Kidney epithelial cell (primary cell): ENCODE results near the gene UGT2B17. TPM values are rescaled to one million over a fixed set of nuclear protein-coding genes. Genes with fewer than 3 reads are reported as not detected.
"Not testable (repeated sequence)": the region's sequence is repeated elsewhere in the genome, so short reads cannot be mapped to it uniquely, and the experiment has no call there.

ENCODE experiments used
- DNase-seq: peaks from one replicate; pipeline ENCODE4 v3.0.0-alpha.2; 2010; ENCODE audit warnings: low read depth
- H3K27me3 ChIP-seq: 2 replicates; pipeline ENCODE4 v1.6.0; 2011; ENCODE audit warnings: low read length; ENCODE audit not compliant: control insufficient read depth, insufficient read depth
- H3K36me3 ChIP-seq: 2 replicates; pipeline ENCODE4 v1.5.1; 2011; ENCODE audit warnings: low read length; ENCODE audit not compliant: control insufficient read depth, insufficient read depth
- H3K4me3 ChIP-seq: 2 replicates; pipeline ENCODE4 v1.5.1; 2011; ENCODE audit warnings: low read depth, mild to moderate bottlenecking, control low read depth, low read length
- total RNA-seq: library from RNA; depleted of rRNA; stranded (reverse); fragments of >200 nt; gene quantifications from 2 replicates; pipeline ENCODE4 v1.2.3, GENCODE V29; 2015
- TF ChIP-seq, protein P1 (sequence below): IDR thresholded peaks from 2 replicates; pipeline ENCODE4 v1.5.1; 2011; ENCODE audit warnings: mild to moderate bottlenecking, moderate library complexity, low read length, control low read depth, inconsistent platforms; ENCODE audit not compliant: insufficient read depth, poor library complexity, severe bottlenecking

UGT2B17 gene
- total RNA-seq, 1 donor from 2014 or later: not detected

DNA sequence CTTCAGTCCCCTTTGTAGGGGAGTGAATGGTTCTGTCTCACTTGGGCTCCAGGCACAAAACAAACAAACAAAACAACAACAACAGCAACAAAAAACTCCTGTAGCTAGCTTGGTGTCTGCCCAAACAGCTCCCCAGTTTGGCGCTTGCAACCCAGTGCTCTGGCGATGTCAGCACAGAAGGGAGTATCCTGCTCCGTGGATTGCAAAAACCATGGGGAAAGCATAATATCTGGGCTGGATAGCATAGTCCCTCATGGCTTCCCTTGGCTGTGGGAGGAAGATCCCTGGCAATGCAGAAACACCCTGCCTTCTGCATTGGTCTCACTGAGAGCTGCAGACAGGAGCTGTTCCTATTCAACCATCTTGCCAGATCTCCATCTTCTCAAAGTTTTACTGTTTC is 39.7 kb downstream of the UGT2B17 start:
- TF ChIP-seq, protein P1, sequence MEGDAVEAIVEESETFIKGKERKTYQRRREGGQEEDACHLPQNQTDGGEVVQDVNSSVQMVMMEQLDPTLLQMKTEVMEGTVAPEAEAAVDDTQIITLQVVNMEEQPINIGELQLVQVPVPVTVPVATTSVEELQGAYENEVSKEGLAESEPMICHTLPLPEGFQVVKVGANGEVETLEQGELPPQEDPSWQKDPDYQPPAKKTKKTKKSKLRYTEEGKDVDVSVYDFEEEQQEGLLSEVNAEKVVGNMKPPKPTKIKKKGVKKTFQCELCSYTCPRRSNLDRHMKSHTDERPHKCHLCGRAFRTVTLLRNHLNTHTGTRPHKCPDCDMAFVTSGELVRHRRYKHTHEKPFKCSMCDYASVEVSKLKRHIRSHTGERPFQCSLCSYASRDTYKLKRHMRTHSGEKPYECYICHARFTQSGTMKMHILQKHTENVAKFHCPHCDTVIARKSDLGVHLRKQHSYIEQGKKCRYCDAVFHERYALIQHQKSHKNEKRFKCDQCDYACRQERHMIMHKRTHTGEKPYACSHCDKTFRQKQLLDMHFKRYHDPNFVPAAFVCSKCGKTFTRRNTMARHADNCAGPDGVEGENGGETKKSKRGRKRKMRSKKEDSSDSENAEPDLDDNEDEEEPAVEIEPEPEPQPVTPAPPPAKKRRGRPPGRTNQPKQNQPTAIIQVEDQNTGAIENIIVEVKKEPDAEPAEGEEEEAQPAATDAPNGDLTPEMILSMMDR: no peak
- H3K36me3 ChIP-seq: no peaks in the 10 kb centered on the region
- no peak for DNase-seq
- H3K27me3 ChIP-seq: no peaks in the 10 kb centered on the region
- H3K4me3 ChIP-seq: no peak overlapping the region

DNA sequence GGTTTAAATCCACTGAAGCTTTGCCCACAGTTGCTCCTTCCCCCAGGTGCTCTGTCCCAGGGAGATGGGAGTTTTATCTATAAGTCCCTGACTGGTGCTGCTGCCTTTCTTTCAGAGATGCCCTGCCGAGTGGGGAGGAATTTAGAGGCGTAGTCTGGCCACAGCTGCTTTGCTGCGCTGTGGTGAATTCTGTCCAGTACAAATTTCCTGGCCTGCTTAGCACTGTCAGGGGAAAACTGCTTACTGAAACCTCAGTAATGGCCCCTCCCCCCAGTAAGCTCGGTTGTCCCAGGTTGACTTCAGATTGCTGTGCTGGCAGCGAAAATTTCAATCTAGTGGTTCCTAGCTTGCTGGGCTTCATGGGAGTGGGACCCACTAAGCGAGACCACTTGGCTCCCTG is 40.1 kb downstream of the UGT2B17 start:
- DNase-seq: no peak
- TF ChIP-seq, protein P1: no peak
- Histone ChIP-seq H3K36me3 (no peaks in the 10 kb centered on the region), H3K27me3 (no peaks in the 10 kb centered on the region), H3K4me3 (no peak overlapping the region)

DNA sequence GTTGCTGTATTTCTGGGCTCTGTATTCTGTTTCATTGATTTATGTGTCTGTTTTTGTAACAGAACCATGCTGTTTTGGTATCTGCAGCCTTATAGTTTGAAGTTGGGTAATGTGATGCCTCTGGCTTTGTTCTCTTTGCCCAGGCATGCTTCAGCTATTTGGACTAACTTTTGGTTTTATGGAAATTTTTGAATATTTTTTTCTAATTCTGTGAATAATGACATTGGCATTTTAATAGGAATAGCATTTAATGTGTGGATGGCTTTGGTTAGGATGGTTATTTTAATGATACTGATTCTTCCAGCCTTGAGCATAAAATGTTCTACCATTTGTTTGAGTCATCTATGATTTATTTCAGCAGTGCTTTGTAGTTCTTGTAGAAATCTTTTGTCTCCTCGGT is 53.9 kb downstream of the UGT2B17 start:
- DNase-seq, H3K36me3 ChIP-seq, H3K27me3 ChIP-seq, H3K4me3 ChIP-seq: not testable (repeated sequence)

DNA sequence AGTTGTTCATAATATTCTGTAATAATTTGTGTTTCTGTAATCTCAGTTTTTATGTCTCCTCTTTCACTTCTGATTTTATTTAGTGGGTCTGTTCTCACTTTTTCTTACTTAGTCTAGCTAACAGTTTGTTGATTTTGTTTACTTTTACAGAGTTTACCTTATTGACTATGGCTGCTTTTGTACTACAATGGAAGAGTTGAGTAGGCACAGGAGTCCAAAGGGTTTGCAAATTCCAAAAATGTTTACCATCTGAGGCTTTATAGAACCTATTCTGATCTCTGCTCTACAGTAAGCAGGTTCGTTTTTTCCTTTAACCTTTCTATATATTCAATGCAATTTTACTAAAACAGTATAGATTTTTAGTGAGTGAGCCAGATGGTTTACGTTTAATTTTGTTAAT is 55.1 kb downstream of the UGT2B17 start:
- no peak for DNase-seq
- TF ChIP-seq, protein P1: no peak
- Histone ChIP-seq H3K36me3 (no peaks in the 10 kb centered on the region), H3K4me3 (no peak overlapping the region), H3K27me3 (no peaks in the 10 kb centered on the region)

DNA sequence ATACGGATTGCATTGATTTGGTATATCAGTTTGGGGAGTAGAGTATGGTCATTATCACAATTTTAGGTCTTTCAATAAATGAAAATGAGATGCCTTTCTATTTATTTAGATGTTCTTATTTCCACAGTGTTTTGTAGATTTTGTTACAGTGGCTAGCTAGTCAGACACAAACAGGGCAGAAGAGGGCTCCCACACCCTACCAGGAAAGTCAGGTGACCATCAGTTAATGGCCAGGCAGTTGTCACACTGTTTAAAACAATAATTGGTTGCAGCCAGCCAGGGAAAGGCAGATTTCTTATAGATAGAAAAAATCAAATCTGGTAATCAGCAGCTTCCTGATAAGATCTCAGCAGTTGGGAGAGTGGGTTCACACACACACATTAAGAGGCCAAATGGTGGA is 57.2 kb downstream of the UGT2B17 start:
- no peak for DNase-seq
- H3K36me3 ChIP-seq: no peaks in the 10 kb centered on the region
- H3K27me3 ChIP-seq: no peaks in the 10 kb centered on the region
- no peak overlapping the region for H3K4me3 ChIP-seq
- TF ChIP-seq, protein P1: no peak

DNA sequence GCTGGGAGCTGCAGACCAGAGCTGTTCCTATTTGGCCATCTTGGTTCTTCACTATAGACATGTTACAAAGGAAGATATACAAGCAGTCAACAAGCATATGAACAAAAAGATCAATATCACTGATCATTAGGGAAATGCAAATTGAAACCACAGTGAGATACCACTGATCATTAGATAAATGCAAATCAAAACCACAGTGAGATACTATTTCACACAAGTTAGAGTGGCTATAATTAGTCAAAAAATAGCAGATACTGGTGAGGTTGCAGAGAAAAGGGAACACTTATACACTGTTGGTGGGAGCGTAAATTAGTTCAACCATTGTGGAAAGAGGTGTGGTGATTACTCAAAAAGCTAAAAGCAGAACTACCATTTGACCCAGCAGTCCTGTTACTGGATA is 70.7 kb downstream of the UGT2B17 start:
- DNase-seq, H3K27me3 ChIP-seq, H3K4me3 ChIP-seq, H3K36me3 ChIP-seq: not testable (repeated sequence)

DNA sequence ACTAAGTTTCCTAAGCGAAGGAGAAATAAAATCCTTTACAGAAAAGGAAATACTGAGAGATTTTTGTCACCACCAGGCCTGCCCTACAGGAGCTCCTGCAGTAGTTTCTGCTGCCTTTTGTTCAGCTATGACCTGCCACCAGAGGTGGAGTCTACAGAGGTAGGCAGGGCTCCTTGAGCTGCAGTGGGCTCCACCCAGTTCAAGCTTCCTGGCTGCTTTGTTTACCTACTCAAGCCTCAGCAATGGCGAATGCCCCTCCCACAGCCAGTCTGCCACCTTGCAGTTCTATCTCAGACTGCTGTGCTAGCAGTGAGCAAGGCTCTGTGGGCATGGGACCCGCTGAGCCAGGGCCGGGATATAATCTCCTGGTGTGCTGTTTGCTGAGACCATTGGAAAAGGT is 71.3 kb downstream of the UGT2B17 start:
- not testable (repeated sequence) for H3K36me3 ChIP-seq, H3K4me3 ChIP-seq, DNase-seq, H3K27me3 ChIP-seq

DNA sequence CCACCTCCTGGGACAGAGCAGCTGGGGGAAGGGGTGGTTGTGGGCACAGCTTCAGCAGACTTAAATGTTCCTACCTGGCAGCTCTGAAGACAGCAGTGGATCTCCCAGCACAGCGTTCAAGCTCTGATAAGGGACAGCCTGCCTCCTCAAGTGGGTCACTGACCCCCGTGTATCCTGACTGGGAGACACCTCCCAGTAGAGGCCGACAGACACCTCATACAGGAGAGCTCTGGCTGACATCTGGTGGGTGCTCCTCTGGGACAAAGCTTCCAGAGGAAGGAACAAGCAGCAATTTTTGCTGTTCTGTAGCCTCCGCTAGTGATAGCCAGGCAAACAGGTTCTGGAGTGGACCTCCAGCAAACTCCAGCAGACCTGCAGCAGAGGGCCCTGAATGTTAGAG is 72.7 kb downstream of the UGT2B17 start:
- H3K36me3 ChIP-seq, DNase-seq, H3K27me3 ChIP-seq, H3K4me3 ChIP-seq: not testable (repeated sequence)
